GM21786 (cell line): ENCODE data around the gene CDK5RAP2.
"Not testable (repeated sequence)": the region's sequence is repeated elsewhere in the genome, so short reads cannot be mapped to it uniquely, and the experiment has no call there.

Source experiments
- ATAC-seq: cut with Tn5 transposase; IDR thresholded peaks from one replicate; pipeline ENCODE4 v1.9.1; 2021; ENCODE audit not compliant: unreplicated experiment

The CDK5RAP2 gene

GRCh38 chr9:120474591-120475243 is 105.2 kb downstream of the CDK5RAP2 start:
- no peak for ATAC-seq

- no peak for ATAC-seq
Measured at GRCh38 chr9:120473608-120474007, 106.4 kb downstream of the CDK5RAP2 start.

GRCh38 chr9:120465685-120466407 is 114.1 kb downstream of the CDK5RAP2 start:
- no peak for ATAC-seq

- ATAC-seq = no peak
Measured at GRCh38 chr9:120464887-120465421, 115.0 kb downstream of the CDK5RAP2 start.

GRCh38 chr9:120464176-120464886 is 115.6 kb downstream of the CDK5RAP2 start:
- ATAC-seq = no peak

GRCh38 chr9:120463765-120464164 is 116.2 kb downstream of the CDK5RAP2 start:
- ATAC-seq = no peak

GRCh38 chr9:120461677-120462076 is 118.3 kb downstream of the CDK5RAP2 start:
- not testable (repeated sequence) for ATAC-seq

GRCh38 chr9:120456218-120456617 is 123.7 kb downstream of the CDK5RAP2 start:
- no peak for ATAC-seq

GRCh38 chr9:120454467-120454866 is 125.5 kb downstream of the CDK5RAP2 start:
- ATAC-seq = no peak

GRCh38 chr9:120453792-120454191 is 126.2 kb downstream of the CDK5RAP2 start:
- no peak for ATAC-seq

GRCh38 chr9:120452631-120453030 is 127.3 kb downstream of the CDK5RAP2 start:
- ATAC-seq = no peak

- no peak for ATAC-seq
Measured at GRCh38 chr9:120450916-120451315, 129.1 kb downstream of the CDK5RAP2 start.

GRCh38 chr9:120449566-120449965 is 130.4 kb downstream of the CDK5RAP2 start:
- no peak for ATAC-seq

- ATAC-seq = no peak
Measured at GRCh38 chr9:120447959-120448500, 131.9 kb downstream of the CDK5RAP2 start.

- ATAC-seq = no peak
Measured at GRCh38 chr9:120446671-120447070, 133.3 kb downstream of the CDK5RAP2 start.

GRCh38 chr9:120443976-120444375 is 136.0 kb downstream of the CDK5RAP2 start:
- no peak for ATAC-seq

- no peak for ATAC-seq
Measured at GRCh38 chr9:120443489-120443888, 136.5 kb downstream of the CDK5RAP2 start.

GRCh38 chr9:120442308-120442995 is 137.5 kb downstream of the CDK5RAP2 start:
- no peak for ATAC-seq

- no peak for ATAC-seq
Measured at GRCh38 chr9:120441426-120442307, 138.3 kb downstream of the CDK5RAP2 start.

- no peak for ATAC-seq
Measured at GRCh38 chr9:120440791-120441190, 139.2 kb downstream of the CDK5RAP2 start.
